PFSK-1 (cell line): ENCODE data around the gene LHPP.

Experiments used
- FOXP2 ChIP-seq: optimal IDR thresholded peaks from 2 replicates; pipeline ENCODE3; 2011; ENCODE audit warnings: borderline replicate concordance, control low read depth, inconsistent platforms; ENCODE audit not compliant: insufficient read depth; ENCODE audit errors: extremely low read length, extremely low read depth
- POLR2AphosphoS5 ChIP-seq: IDR thresholded peaks from 2 replicates; pipeline ENCODE4 v1.6.1; 2012; ENCODE audit warnings: low read depth, mild to moderate bottlenecking, control low read depth, low read length, moderate library complexity
- SIN3A ChIP-seq: IDR thresholded peaks from 2 replicates; pipeline ENCODE4 v1.6.1; 2012; ENCODE audit warnings: mild to moderate bottlenecking, low read length, moderate library complexity, borderline replicate concordance; ENCODE audit not compliant: insufficient read depth
- TAF1 ChIP-seq: IDR thresholded peaks from 2 replicates; pipeline ENCODE4 v1.6.1; 2012; ENCODE audit warnings: low read length, control low read depth, borderline replicate concordance; ENCODE audit not compliant: insufficient read depth

- no peak for TF ChIP-seq POLR2AphosphoS5
- TF ChIP-seq SIN3A = no peak
- TF ChIP-seq TAF1 = no peak
- no peak for TF ChIP-seq FOXP2
These were observed 97.0 kb downstream of the LHPP start for GRCh38 chr10:124558339-124559321.
